HUES48 (cell line): ENCODE measurements around the gene TPR.
"Not testable (repeated sequence)": the region's sequence is repeated elsewhere in the genome, so short reads cannot be mapped to it uniquely, and the experiment has no call there.

Experiments
- H3K27ac ChIP-seq: one replicate; pipeline ENCODE4 v1.7.0; 2013; ENCODE audit warnings: low read depth, low read length, inconsistent platforms
- H3K27me3 ChIP-seq: 2 replicates; pipeline ENCODE4 v1.6.1; 2013; ENCODE audit warnings: mild to moderate bottlenecking, low read length; ENCODE audit not compliant: control insufficient read depth, insufficient read depth
- H3K36me3 ChIP-seq: 2 replicates; pipeline ENCODE4 v1.6.1; 2013; ENCODE audit warnings: low read length; ENCODE audit not compliant: control insufficient read depth, insufficient read depth
- H3K4me1 ChIP-seq: 2 replicates; pipeline ENCODE4 v1.6.1; 2013; ENCODE audit warnings: mild to moderate bottlenecking, low read length; ENCODE audit not compliant: control insufficient read depth, insufficient read depth
- H3K4me3 ChIP-seq: 2 replicates; pipeline ENCODE4 v1.5.1; 2013; ENCODE audit warnings: mild to moderate bottlenecking, low read depth, low read length
- H3K9ac ChIP-seq: 2 replicates; pipeline ENCODE4 v1.6.1; 2013; ENCODE audit warnings: mild to moderate bottlenecking, low read depth, low read length, moderate library complexity
- H3K9me3 ChIP-seq: 2 replicates; pipeline ENCODE4 v1.6.1; 2013; ENCODE audit warnings: low read length; ENCODE audit not compliant: control insufficient read depth, insufficient read depth

TPR gene

GRCh38 chr1:186392711-186393110 is 17.7 kb upstream of the TPR start:
- peaks cover 94% of the 10 kb centered on the region for H3K36me3 ChIP-seq
- H3K9ac ChIP-seq, H3K4me3 ChIP-seq, H3K9me3 ChIP-seq, H3K4me1 ChIP-seq, H3K27me3 ChIP-seq, H3K27ac ChIP-seq: not testable (repeated sequence)

- H3K27me3 ChIP-seq: no peaks in the 10 kb centered on the region
- no peaks in the 10 kb centered on the region for H3K4me1 ChIP-seq
- no peak overlapping the region for H3K4me3 ChIP-seq
- no peak overlapping the region for H3K9ac ChIP-seq
- H3K27ac ChIP-seq: no peak overlapping the region
- H3K9me3 ChIP-seq: no peaks in the 10 kb centered on the region
- peaks cover 94% of the 10 kb centered on the region for H3K36me3 ChIP-seq
Observed at GRCh38 chr1:186391841-186392240, 16.8 kb upstream of the TPR start.

- Histone ChIP-seq H3K9me3 (no peaks in the 10 kb centered on the region), H3K27ac (no peak overlapping the region), H3K36me3 (peaks cover 94% of the 10 kb centered on the region), H3K27me3 (no peaks in the 10 kb centered on the region), H3K9ac (no peak overlapping the region), H3K4me3 (no peak overlapping the region), H3K4me1 (no peaks in the 10 kb centered on the region)
Observed at GRCh38 chr1:186390925-186391324, 15.9 kb upstream of the TPR start.

- Histone ChIP-seq H3K36me3 (peaks cover 91% of the 10 kb centered on the region), H3K9ac (no peak overlapping the region), H3K4me3 (no peak overlapping the region), H3K27ac (no peak overlapping the region), H3K9me3 (no peaks in the 10 kb centered on the region), H3K4me1 (no peaks in the 10 kb centered on the region), H3K27me3 (no peaks in the 10 kb centered on the region)
Observed at GRCh38 chr1:186386725-186387383, 11.8 kb upstream of the TPR start.

- H3K36me3 ChIP-seq: peaks cover 45% of the 10 kb centered on the region
- H3K4me3 ChIP-seq: peak overlapping the region; percentile 97
- H3K9me3 ChIP-seq: no peaks in the 10 kb centered on the region
- peaks cover 4% of the 10 kb centered on the region; the same call in 1 of the 2 replicates for H3K4me1 ChIP-seq
- H3K27ac ChIP-seq: peak overlapping the region; percentile 99
- H3K27me3 ChIP-seq: no peaks in the 10 kb centered on the region
- peak overlapping the region; percentile 95 for H3K9ac ChIP-seq
Observed at GRCh38 chr1:186375929-186376319, 871 bp upstream of the TPR start.

- H3K27ac ChIP-seq: peak overlapping the region; percentile 99
- peak overlapping the region; percentile 95 for H3K9ac ChIP-seq
- no peaks in the 10 kb centered on the region for H3K27me3 ChIP-seq
- H3K4me3 ChIP-seq: peak overlapping the region; percentile 97
- no peaks in the 10 kb centered on the region for H3K9me3 ChIP-seq
- H3K4me1 ChIP-seq: peaks cover 4% of the 10 kb centered on the region; the same call in 1 of the 2 replicates
- peaks cover 45% of the 10 kb centered on the region for H3K36me3 ChIP-seq
Observed at GRCh38 chr1:186374303-186375151, 526 bp downstream of the TPR start.

GRCh38 chr1:186347837-186348691 is 27.0 kb downstream of the TPR start:
- not testable (repeated sequence) for H3K27me3 ChIP-seq, H3K4me1 ChIP-seq, H3K4me3 ChIP-seq, H3K27ac ChIP-seq, H3K9ac ChIP-seq, H3K9me3 ChIP-seq
- H3K36me3 ChIP-seq: peaks cover 97% of the 10 kb centered on the region

- H3K9me3 ChIP-seq: no peaks in the 10 kb centered on the region
- H3K27ac ChIP-seq: no peak overlapping the region
- no peaks in the 10 kb centered on the region for H3K4me1 ChIP-seq
- no peak overlapping the region for H3K4me3 ChIP-seq
- no peaks in the 10 kb centered on the region for H3K27me3 ChIP-seq
- H3K36me3 ChIP-seq: peaks cover 98% of the 10 kb centered on the region
- no peak overlapping the region for H3K9ac ChIP-seq
Observed at GRCh38 chr1:186340772-186341171, 34.3 kb downstream of the TPR start.

GRCh38 chr1:186337554-186337953 is 37.5 kb downstream of the TPR start:
- no peaks in the 10 kb centered on the region for H3K27me3 ChIP-seq
- no peaks in the 10 kb centered on the region for H3K9me3 ChIP-seq
- peaks cover 98% of the 10 kb centered on the region for H3K36me3 ChIP-seq
- H3K4me3 ChIP-seq: no peak overlapping the region
- no peak overlapping the region for H3K9ac ChIP-seq
- H3K27ac ChIP-seq: no peak overlapping the region
- H3K4me1 ChIP-seq: no peaks in the 10 kb centered on the region

GRCh38 chr1:186330758-186331157 is 44.3 kb downstream of the TPR start:
- H3K9ac ChIP-seq: no peak overlapping the region
- no peaks in the 10 kb centered on the region for H3K27me3 ChIP-seq
- no peak overlapping the region for H3K27ac ChIP-seq
- no peak overlapping the region for H3K4me3 ChIP-seq
- no peaks in the 10 kb centered on the region for H3K4me1 ChIP-seq
- no peaks in the 10 kb centered on the region for H3K9me3 ChIP-seq
- H3K36me3 ChIP-seq: peaks cover 96% of the 10 kb centered on the region
